Astrocyte (in vitro differentiated cells and primary cell): ENCODE measurements around the gene POU2F1. TPM values are rescaled to one million over a fixed set of nuclear protein-coding genes. Genes with fewer than 3 reads are reported as not detected.

Experiments used
- DNase-seq: peaks from one replicate; pipeline ENCODE4 v3.0.0-alpha.2; 2010; ENCODE audit warnings: low read depth
- FAIRE-seq: peaks from 2 replicates; lab custom pipeline; 2011; peaks lifted over from hg19 to GRCh38; lab: Jason Lieb, UNC
- H2AFZ ChIP-seq: 2 replicates; pipeline ENCODE4 v1.6.0; 2012; ENCODE audit warnings: low read depth, low read length, inconsistent platforms
- H3K27ac ChIP-seq: 2 replicates; pipeline ENCODE4 v1.5.1; 2011; ENCODE audit warnings: low read depth, low read length, inconsistent platforms
- H3K27me3 ChIP-seq: 2 replicates; pipeline ENCODE4 v1.6.0; 2011; ENCODE audit warnings: low read length, inconsistent platforms; ENCODE audit not compliant: insufficient read depth
- H3K36me3 ChIP-seq: 2 replicates; pipeline ENCODE4 v1.5.1; 2011; ENCODE audit warnings: low read length, inconsistent platforms; ENCODE audit not compliant: insufficient read depth
- H3K4me1 ChIP-seq: 2 replicates; pipeline ENCODE4 v1.5.1; 2011; ENCODE audit warnings: low read length, inconsistent platforms; ENCODE audit not compliant: insufficient read depth
- H3K4me2 ChIP-seq: 2 replicates; pipeline ENCODE4 v1.6.0; 2012; ENCODE audit warnings: low read length, inconsistent platforms
- H3K4me3 ChIP-seq: 2 replicates; pipeline ENCODE4 v1.5.1; 2011; ENCODE audit warnings: low read depth, mild to moderate bottlenecking, low read length, inconsistent platforms; ENCODE audit not compliant: insufficient read depth
- H3K79me2 ChIP-seq: 2 replicates; pipeline ENCODE4 v1.6.0; 2012; ENCODE audit warnings: mild to moderate bottlenecking, low read length, inconsistent platforms; ENCODE audit not compliant: insufficient read depth
- H3K9ac ChIP-seq: 2 replicates; pipeline ENCODE4 v1.6.0; 2012; ENCODE audit warnings: mild to moderate bottlenecking, low read length, inconsistent platforms
- H3K9me3 ChIP-seq: 2 replicates; pipeline ENCODE4 v1.5.1; 2012; ENCODE audit warnings: low read depth, mild to moderate bottlenecking, low read length, inconsistent platforms; ENCODE audit not compliant: insufficient read depth
- H4K20me1 ChIP-seq: 2 replicates; pipeline ENCODE4 v1.6.0; 2012; ENCODE audit warnings: low read length, inconsistent platforms; ENCODE audit not compliant: insufficient read depth
- H3K27ac Mint-ChIP-seq: one replicate; pipeline ENCODE4 v1.8.0; 2021; ENCODE audit warnings: mild to moderate bottlenecking, mixed read lengths; ENCODE audit not compliant: unreplicated experiment
- H3K27me3 Mint-ChIP-seq: one replicate; pipeline ENCODE4 v1.8.0; 2021; ENCODE audit warnings: low read depth, mixed read lengths; ENCODE audit not compliant: unreplicated experiment
- H3K36me3 Mint-ChIP-seq: one replicate; pipeline ENCODE4 v1.8.0; 2021; ENCODE audit warnings: low read depth, mixed read lengths; ENCODE audit not compliant: unreplicated experiment
- H3K4me1 Mint-ChIP-seq: one replicate; pipeline ENCODE4 v1.8.0; 2021; ENCODE audit warnings: low read depth, mixed read lengths; ENCODE audit not compliant: unreplicated experiment
- H3K4me3 Mint-ChIP-seq: one replicate; pipeline ENCODE4 v1.8.0; 2021; ENCODE audit warnings: mild to moderate bottlenecking, moderate library complexity, mixed read lengths; ENCODE audit not compliant: unreplicated experiment
- H3K9me3 Mint-ChIP-seq: one replicate; pipeline ENCODE4 v1.8.0; 2021; ENCODE audit warnings: mild to moderate bottlenecking, mixed read lengths; ENCODE audit not compliant: unreplicated experiment
- EZH2 ChIP-seq: IDR thresholded peaks from 2 replicates; pipeline ENCODE4 v1.6.1; 2012; ENCODE audit warnings: mild to moderate bottlenecking, low read length, inconsistent platforms; ENCODE audit not compliant: insufficient read depth
- total RNA-seq: library from RNA; stranded (reverse); gene quantifications from 2 replicates; pipeline ENCODE4 v1.2.1, GENCODE V29; 2021
- TF ChIP-seq, protein P1 (sequence below): IDR thresholded peaks from 2 replicates; pipeline ENCODE4 v1.5.1; 2011; ENCODE audit warnings: low read depth, mild to moderate bottlenecking, inconsistent platforms, low read length, moderate library complexity; ENCODE audit not compliant: insufficient read depth

POU2F1 gene
- total RNA-seq, 1 donor from 2014 or later, result 21.7 TPM

DNA sequence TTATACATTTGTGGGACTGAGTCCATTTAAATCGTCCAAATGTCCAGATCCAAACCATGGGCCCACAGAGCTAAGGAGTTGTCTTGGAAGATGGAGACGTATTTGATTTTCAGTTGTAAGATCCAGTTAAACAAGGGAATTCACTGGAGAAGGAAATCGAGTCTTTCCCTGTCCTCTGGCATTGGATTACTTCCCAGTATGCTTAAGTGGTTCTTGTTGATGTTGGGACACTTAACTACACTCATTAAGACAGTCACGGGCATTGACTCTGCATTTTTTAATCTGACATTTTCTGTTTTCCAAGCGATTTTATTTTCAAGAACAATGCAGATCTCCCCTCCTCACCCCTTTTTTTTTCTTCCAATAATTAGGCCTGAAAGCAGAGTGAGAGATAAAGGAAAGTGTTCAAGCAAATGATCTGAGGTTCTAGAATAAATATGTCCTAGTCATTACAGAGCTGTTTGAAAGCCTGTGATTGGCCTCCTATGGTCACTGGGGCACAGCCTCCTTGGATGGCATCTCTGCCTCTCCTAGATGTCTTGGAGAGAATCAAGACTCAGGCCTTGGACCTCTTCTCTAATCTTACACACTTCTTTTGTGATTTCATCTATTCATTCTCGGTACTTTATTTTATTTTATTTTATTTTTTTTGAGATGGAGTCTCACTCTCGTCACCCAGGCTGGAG, 248.7 kb downstream of the POU2F1 start:
- no peaks in the 10 kb centered on the region for H3K4me1 ChIP-seq
- no peak overlapping the region for H3K27ac ChIP-seq
- Mint-ChIP-seq H3K4me3 (no peak overlapping the region), H3K36me3 (no peaks in the 10 kb centered on the region), H3K27ac (no peak overlapping the region), H3K9me3 (no peaks in the 10 kb centered on the region), H3K27me3 (no peaks in the 10 kb centered on the region), H3K4me1 (peaks cover 21% of the 10 kb centered on the region)
- H3K9ac ChIP-seq, result no peak overlapping the region
- H3K9me3 ChIP-seq, result no peaks in the 10 kb centered on the region
- FAIRE-seq (no peak), DNase-seq (no peak)
- H3K79me2 ChIP-seq, result no peaks in the 10 kb centered on the region
- peaks cover 2% of the 10 kb centered on the region for H3K27me3 ChIP-seq
- H3K36me3 ChIP-seq, result no peaks in the 10 kb centered on the region
- H3K4me2 ChIP-seq, result no peak overlapping the region
- no peak for TF ChIP-seq EZH2
- TF ChIP-seq, protein P1, sequence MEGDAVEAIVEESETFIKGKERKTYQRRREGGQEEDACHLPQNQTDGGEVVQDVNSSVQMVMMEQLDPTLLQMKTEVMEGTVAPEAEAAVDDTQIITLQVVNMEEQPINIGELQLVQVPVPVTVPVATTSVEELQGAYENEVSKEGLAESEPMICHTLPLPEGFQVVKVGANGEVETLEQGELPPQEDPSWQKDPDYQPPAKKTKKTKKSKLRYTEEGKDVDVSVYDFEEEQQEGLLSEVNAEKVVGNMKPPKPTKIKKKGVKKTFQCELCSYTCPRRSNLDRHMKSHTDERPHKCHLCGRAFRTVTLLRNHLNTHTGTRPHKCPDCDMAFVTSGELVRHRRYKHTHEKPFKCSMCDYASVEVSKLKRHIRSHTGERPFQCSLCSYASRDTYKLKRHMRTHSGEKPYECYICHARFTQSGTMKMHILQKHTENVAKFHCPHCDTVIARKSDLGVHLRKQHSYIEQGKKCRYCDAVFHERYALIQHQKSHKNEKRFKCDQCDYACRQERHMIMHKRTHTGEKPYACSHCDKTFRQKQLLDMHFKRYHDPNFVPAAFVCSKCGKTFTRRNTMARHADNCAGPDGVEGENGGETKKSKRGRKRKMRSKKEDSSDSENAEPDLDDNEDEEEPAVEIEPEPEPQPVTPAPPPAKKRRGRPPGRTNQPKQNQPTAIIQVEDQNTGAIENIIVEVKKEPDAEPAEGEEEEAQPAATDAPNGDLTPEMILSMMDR, result no peak
- no peaks in the 10 kb centered on the region for H4K20me1 ChIP-seq
- no peak overlapping the region for H2AFZ ChIP-seq
- no peak overlapping the region for H3K4me3 ChIP-seq

DNA sequence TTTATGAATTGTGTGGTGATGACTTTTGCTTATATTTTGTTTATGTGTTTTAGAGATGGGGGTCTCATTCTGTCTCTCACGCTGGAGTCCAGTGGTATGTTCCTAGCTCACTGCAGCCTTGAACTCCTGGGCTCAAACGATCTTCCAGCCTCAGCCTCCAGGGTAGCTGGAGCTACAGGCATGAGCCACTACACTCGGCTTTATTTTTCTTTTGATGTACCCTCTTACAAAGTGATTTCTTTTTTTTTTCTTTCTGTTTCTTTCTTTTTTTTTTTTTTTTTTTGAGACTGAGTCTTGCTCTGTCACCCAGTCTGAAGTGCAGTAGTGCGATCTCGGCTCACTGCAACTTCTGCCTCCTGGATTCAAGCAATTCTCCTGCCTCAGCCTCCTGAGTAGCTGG, 250.9 kb downstream of the POU2F1 start:
- no peak overlapping the region for H2AFZ ChIP-seq
- no peaks in the 10 kb centered on the region for H3K27me3 Mint-ChIP-seq
- no peak overlapping the region for H3K4me3 Mint-ChIP-seq
- FAIRE-seq (no peak), DNase-seq (no peak)
- no peak overlapping the region for H3K4me3 ChIP-seq
- peaks cover 3% of the 10 kb centered on the region for H3K9me3 Mint-ChIP-seq
- no peak overlapping the region for H3K4me2 ChIP-seq
- H3K9ac ChIP-seq, result no peak overlapping the region
- no peak overlapping the region for H3K27ac Mint-ChIP-seq
- no peaks in the 10 kb centered on the region for H3K27me3 ChIP-seq
- no peaks in the 10 kb centered on the region for H3K4me1 ChIP-seq
- no peak overlapping the region for H3K27ac ChIP-seq
- H3K79me2 ChIP-seq, result no peaks in the 10 kb centered on the region
- no peaks in the 10 kb centered on the region for H3K36me3 Mint-ChIP-seq
- H3K36me3 ChIP-seq, result no peaks in the 10 kb centered on the region
- H3K9me3 ChIP-seq, result no peaks in the 10 kb centered on the region
- TF ChIP-seq, protein P1, result no peak
- no peak for TF ChIP-seq EZH2
- peaks cover 21% of the 10 kb centered on the region for H3K4me1 Mint-ChIP-seq
- H4K20me1 ChIP-seq, result no peaks in the 10 kb centered on the region

GRCh38 chr1:167472752-167473521, 252.3 kb downstream of the POU2F1 start:
- H3K27ac ChIP-seq, result no peak overlapping the region
- TF ChIP-seq, protein P1, result no peak
- no peak overlapping the region for H3K27ac Mint-ChIP-seq
- no peaks in the 10 kb centered on the region for H3K79me2 ChIP-seq
- H3K4me1 ChIP-seq, result no peaks in the 10 kb centered on the region
- H3K4me1 Mint-ChIP-seq, result peaks cover 18% of the 10 kb centered on the region
- no peaks in the 10 kb centered on the region for H3K36me3 ChIP-seq
- H3K9ac ChIP-seq, result no peak overlapping the region
- H3K9me3 Mint-ChIP-seq, result peaks cover 6% of the 10 kb centered on the region
- H4K20me1 ChIP-seq, result no peaks in the 10 kb centered on the region
- no peaks in the 10 kb centered on the region for H3K9me3 ChIP-seq
- FAIRE-seq (no peak), DNase-seq (no peak)
- H3K4me2 ChIP-seq, result no peak overlapping the region
- no peak overlapping the region for H3K4me3 ChIP-seq
- H3K4me3 Mint-ChIP-seq, result no peak overlapping the region
- no peaks in the 10 kb centered on the region for H3K27me3 ChIP-seq
- no peak overlapping the region for H2AFZ ChIP-seq
- no peaks in the 10 kb centered on the region for H3K36me3 Mint-ChIP-seq
- no peaks in the 10 kb centered on the region for H3K27me3 Mint-ChIP-seq
